IPS-18c (cell line): ENCODE results near the gene CUBN.

Experiments
- H3K4me3 ChIP-seq: 2 replicates; pipeline ENCODE4 v1.7.0; 2013; ENCODE audit warnings: low read depth, mild to moderate bottlenecking, low read length, moderate library complexity; ENCODE audit not compliant: insufficient read depth
- H3K9me3 ChIP-seq: one replicate; pipeline ENCODE4 v1.6.1; 2013; ENCODE audit warnings: mild to moderate bottlenecking, low read length, moderate library complexity; ENCODE audit not compliant: control insufficient read depth, insufficient read depth

Gene CUBN

DNA sequence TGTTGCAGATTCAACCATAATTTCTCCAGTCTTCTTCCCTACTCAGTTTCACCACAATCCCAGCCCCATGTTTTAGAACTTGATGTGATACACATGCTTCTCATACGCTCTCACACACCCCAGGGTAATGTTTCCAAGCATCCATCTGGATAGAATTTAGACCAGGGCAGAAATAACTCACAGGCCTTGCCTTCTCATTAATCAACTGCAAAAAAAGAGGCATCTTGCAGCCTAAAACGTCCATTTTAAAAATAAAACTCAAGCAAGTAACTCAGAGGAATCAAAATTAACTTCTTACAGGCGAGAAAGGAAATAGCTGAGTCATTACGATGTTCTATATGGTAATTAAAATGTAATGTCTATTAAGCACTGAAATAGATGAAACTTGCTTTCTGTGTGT lies 185.2 kb downstream of the CUBN start:
- Histone ChIP-seq H3K4me3 (no peak overlapping the region), H3K9me3 (no peaks in the 10 kb centered on the region)

DNA sequence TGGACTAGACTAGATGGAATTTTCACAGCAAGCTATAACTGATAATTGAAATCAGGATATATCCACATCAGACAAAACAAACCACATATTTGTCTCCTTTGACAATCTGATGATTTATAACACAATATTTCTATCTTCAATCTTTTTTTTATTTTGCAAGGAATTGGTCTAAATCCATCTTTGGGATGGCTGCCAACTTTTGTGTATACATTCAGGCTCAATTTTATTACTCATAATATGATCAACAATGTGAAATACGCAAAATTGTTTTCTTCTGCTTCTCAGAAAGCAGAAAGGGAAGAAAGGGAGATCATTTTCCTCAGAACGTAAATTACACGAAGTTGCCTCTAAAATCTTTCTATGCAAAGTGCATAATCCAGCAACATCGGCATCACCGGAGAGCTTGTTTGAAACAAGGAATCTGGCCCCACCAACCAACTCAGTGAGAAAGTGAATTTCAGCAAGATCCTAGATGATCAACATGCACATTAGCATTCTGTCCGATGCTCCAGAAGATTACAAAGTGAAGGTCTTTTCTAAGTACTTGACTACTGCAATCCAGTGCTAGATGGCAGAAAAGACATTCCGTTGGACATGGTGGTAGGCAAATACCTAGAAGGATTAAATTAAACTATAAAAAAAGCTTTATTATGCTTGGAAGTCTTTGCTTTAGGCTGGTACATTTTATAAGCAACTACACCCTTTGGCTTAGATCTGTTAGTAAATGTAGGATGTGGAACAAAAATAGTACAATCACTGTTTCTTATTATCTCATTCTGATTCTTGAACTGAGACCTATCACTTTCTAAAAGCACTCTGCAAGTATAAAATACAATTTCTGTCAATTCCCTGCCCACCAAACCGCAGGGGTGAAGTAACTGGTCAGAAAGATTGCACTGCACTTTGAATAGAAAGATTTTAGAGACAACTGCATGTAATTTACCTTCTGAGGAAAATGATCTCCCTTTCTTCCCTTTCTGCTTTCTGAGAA lies 186.0 kb downstream of the CUBN start:
- Histone ChIP-seq H3K9me3 (no peaks in the 10 kb centered on the region), H3K4me3 (no peak overlapping the region)

DNA sequence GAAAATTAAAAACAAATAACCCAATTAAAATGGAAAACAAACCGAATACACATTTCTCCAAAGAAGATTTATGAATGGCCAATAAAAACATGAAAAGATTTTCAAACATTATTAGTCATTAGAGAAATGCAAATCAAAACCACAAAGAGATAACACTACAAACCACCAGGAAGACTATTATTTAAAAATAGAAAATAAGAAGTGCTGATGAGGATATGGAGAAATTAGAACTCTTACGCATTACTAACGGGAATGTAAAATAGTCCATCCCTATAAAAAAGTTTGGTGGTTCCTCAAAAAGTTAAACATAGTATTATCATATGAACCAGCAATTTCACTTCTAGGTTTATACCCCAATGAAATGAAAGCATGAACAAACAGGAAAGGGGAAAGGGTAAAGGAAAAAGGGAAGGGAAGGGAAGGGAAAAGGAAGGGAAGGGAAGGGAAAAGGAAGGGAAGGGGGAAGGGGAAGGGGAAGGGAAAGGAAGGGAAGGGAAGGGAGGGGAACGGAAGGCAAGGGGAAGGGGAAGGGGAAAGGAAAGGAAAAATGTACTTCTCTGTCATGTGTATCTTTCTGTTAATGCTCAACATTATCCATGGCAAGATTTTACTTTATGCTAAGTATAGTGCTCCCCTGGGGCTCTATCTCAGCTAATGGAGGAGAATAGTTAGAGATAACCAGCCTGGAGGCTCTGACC lies 187.1 kb downstream of the CUBN start:
- no peaks in the 10 kb centered on the region for H3K9me3 ChIP-seq
- no peak overlapping the region for H3K4me3 ChIP-seq

DNA sequence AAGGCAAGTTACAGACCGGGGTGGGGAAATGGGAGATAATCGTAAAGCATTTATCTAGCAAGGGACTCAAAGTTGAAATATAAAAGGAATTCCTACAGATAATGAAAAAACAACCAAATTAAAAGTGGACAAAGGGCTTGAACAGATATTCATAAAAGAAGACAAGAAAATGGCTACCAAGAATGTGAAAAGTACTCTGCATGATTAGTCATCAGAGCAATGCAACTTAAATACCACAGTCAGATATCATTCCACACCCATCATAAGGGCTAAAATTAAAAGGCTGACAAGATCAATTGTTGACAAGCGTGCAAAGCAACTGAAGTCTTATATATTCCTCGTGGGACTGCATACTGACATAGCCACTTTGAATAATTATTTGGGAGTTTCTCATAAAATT lies 187.7 kb downstream of the CUBN start:
- no peak overlapping the region for H3K4me3 ChIP-seq
- no peaks in the 10 kb centered on the region for H3K9me3 ChIP-seq

DNA sequence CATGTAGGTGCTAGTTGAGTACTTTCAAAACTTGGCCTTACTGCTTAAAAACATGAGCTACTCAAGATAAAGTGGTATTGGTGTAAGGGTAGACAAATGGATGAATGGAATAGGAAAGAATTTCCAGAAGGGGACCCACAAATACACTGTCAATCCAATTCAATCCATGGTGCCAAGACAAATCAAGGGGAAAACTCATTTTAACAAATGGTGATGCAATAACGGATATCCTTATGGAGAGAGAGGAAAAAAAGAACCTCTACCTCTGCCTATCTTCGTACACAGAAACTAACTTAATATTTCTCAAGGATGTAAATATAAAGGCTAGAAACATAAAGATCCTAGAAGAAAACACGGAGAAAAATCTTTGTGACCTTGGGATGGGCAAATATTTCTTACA lies 188.5 kb downstream of the CUBN start:
- H3K9me3 ChIP-seq = no peaks in the 10 kb centered on the region
- H3K4me3 ChIP-seq = no peak overlapping the region

DNA sequence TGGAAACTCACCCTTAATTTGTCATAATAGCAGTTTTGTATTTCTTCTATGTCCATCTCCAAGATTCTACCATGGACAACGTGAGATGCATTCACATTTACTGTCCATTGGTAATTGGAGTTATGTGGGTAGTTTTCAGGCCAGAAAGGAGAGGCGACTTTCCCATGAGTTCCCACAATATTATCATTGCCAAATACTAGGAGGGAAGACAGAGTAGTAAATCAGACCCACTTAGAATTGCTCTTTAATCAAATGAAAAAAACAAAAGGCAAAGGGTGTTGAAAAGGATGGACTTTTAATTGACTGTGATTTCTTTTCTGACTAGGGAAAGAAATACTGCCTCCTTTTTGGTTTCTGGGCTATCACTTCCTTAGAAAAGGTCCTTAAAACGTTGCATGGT lies 190.7 kb downstream of the CUBN start:
- H3K9me3 ChIP-seq = no peaks in the 10 kb centered on the region

DNA sequence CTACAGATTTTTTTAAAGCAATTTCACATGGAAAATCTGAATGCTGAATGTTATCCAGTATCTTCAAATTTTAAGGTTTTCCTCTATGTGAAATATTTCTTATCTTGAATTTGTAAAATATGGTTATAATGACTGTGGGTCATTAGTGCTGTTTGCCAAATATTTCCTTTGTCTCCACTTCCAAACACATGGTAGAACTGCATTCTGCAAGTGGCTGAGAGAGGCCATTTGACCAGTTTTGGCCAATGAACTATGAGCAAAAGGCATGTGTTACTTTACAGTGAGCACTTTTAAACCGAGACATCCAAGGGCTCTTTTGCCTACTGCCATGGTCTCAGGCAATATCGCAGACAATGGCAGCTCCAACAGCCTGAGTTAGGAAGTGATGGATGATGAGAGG lies 195.2 kb downstream of the CUBN start:
- no peaks in the 10 kb centered on the region for H3K9me3 ChIP-seq
- no peak overlapping the region for H3K4me3 ChIP-seq

More for the DNA sequence above, 190.7 kb downstream of the CUBN start:
- no peak overlapping the region for H3K4me3 ChIP-seq

DNA sequence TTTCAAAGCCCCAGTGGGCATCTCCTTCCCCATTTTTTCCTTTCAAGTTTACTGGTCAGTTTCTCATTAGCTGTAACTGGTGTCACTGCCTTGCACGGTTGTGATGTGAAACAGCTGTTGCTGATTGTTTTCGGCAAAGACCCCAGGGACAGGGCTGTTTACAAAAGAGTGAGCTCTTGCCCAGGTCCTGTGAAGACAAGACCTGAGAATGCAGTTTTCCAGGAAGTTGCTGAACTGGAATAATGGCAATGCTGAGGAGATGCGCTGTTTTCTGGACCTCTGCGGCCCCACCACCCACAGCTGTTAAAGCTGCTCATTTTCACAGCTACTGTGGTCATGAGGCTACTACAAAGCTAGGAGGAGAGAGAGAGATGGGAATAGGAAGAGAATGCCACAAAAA lies 195.8 kb downstream of the CUBN start:
- no peaks in the 10 kb centered on the region for H3K9me3 ChIP-seq
- H3K4me3 ChIP-seq = no peak overlapping the region

DNA sequence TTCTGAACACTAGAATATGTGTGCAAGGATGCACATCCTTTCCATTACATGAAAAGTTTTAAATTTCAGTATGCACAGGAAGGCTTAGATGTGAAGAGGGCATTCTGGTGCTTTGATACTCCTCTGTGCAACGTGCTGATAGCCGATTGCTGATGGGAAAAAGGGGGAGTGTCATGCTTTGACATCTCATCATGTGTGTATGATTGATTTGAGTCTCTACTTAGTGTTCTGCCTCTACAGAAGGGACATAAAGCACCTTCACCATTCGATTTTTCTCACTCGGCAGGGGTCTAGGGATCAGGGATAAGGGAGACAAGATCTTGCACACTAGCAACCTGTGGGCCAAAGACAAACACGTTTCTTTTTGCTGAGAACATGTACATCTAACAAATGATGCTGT lies 197.7 kb downstream of the CUBN start:
- no peak overlapping the region for H3K4me3 ChIP-seq
- H3K9me3 ChIP-seq = no peaks in the 10 kb centered on the region

DNA sequence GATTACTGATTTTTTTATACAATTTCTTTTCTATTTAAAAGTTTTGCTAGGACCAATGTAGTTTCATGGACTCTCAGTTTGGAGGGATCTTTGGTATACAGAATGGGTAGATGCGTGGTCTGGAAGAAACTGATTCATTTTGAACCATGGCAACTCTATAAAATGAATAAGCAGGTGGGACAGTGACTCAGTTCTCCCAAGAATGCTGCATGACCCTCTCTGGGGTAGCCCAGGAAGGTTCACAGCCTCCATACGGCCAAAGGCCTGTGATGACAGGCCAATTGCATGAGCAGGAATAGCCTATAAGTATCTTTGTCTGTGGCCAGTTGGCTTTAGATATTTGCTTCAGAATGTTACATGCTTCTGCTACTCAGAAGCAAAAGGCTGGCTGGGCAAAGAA lies 199.1 kb downstream of the CUBN start:
- H3K4me3 ChIP-seq = no peak overlapping the region
- no peaks in the 10 kb centered on the region for H3K9me3 ChIP-seq

DNA sequence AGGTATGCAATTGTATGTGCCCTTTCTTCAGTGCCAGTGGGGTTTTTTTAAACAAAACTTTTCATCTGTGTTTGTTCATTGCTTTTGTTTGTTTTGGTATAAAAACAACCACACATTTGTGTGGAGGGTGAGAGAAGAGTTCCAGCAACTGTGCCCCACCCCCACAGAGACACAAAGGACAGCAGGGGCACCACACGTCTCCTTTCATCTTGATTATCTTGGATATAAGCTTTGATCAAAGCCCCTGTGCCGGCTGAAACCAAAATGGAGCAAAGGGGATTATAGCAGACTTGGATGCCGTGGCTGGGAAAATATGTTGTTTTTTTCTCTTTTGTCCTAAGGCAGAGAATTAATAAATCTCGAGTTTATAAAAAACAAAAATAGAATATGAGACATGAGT lies 200.5 kb downstream of the CUBN start:
- no peak overlapping the region for H3K4me3 ChIP-seq

DNA sequence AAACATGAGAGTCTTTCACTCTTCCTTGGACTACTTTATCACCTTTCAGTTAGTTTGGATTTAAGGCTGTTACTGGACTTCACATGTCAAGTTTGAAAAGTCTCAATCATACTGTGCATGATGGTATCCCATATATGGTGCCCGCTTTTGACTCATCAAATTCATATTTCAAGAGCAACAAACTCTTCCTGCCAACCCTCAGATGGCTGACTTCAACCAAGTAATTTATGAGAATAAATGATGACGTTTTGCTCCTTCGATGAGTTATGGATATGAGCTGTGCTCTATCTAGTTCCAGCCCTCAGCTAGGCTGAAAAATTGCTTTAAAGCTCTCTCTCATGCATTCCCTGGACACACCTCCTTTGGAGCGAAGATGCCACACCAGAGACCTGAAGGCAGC lies 202.1 kb downstream of the CUBN start:
- no peak overlapping the region for H3K4me3 ChIP-seq
- H3K9me3 ChIP-seq = no peaks in the 10 kb centered on the region

More for the DNA sequence above, 200.5 kb downstream of the CUBN start:
- no peaks in the 10 kb centered on the region for H3K9me3 ChIP-seq

DNA sequence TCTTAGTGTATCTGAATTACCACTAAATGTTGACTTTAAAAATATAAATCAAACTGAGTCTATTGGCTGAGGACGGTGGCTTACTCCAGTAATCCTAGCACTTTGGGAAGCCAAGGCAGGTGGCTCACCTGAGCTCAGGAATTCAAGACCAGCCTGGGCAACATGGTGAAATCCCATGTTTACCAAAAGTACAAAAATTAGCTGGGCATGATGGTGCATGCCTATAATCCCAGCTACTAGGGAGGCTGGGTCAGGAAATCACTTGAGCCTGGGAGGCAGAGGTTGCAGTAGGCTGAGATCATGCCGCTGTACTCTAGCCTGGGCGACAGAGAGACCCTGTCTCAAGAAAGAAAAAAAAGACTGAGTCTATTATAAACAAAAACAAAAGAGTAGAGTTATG lies 205.9 kb downstream of the CUBN start:
- Histone ChIP-seq H3K4me3 (no peak overlapping the region), H3K9me3 (no peaks in the 10 kb centered on the region)

DNA sequence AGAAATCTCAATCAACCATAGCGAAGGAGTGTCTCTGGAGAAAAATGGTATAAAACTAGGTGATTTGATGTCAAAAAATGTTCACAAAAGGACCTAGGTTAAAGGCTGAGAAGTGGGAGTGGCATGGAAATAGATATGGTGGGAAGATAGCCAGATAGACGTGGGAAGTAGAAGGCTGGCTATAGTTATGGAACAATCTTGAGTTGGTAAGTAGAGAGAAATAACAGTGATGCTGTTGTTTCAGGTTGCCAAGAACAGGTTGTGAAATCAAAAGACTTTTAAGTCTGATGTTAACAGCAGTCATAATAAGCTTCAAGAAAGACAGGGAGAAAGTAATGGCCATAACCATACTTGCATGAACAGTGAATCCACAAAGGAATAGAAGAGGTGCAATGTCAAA lies 206.3 kb downstream of the CUBN start:
- Histone ChIP-seq H3K4me3 (no peak overlapping the region), H3K9me3 (no peaks in the 10 kb centered on the region)

DNA sequence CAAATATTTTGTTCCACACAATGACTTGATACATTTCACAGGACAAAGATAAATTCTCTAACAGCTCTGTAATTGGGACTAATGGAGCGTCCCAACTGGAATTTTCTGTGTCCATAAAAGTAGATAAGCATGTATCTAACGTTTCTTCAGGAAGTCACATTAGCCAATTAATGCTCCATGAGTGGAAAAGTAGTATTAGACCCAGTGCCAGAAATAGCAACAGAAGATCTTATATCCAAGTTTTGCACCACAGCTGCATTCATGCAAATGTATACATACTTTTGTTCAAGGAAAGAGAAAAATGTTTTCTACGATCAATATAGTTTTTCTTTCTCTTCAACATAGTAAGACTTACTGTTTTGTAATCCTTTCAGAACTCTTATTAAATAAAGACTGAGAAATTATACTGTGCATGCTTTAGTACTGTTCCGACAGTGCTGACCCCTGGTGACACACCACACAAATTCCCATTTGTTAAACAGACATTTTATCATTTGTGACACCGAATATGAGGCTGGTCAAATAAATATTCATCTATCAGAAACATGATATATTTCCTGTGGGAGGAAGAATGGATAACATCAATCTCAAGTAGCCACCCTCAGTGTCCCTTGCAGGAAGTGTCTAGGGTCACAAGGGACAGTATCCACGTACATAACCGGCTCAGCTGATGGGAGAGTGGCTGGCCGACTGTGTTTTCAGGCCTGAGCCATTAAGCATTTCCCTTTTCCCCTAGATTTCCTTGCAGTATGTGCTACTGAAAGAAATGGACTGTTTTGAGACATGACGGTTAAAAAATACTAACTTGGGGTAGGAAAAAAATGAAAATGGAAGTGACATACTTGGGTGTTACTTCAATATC lies 210.3 kb downstream of the CUBN start:
- H3K9me3 ChIP-seq = no peaks in the 10 kb centered on the region
- no peak overlapping the region for H3K4me3 ChIP-seq

DNA sequence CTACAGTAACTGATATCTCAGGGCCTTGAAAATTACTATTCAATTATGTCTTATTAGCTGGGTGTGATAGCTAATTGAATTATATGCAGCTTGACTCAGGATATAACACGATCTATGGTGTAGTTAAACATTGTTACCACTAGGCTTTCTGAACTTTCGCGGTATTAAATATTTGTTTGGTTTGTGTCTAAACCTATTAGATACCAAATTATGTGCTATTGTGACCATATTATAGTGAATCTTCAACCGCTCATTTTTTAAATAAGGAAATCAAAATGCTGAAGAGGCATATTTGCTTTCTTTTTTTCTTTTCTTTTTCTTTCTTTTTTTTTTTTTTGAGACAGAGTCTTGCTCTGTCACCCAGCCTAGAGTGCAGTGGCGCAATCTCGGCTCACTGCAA lies 213.1 kb downstream of the CUBN start:
- Histone ChIP-seq H3K9me3 (no peaks in the 10 kb centered on the region), H3K4me3 (no peak overlapping the region)

DNA sequence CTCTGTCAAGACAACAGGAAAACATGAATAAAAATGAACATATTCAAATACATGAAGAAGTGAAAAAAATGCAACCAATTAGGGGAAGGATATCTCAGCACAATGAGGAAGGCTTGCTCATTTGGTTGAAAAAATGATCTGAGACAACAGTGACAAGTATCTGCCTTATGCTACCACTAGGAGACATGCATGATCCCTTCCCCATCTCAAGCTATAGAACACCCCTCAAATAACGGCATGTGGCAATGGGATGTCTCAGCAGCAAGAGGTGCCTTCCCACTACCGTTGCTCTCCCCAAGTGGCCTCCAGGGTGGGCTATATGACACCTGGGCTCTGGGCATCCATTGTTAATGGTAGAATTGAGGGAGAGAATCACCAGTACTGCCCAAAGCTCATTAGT lies 214.3 kb downstream of the CUBN start:
- Histone ChIP-seq H3K9me3 (no peaks in the 10 kb centered on the region), H3K4me3 (no peak overlapping the region)
